Measurements from ENCODE around the gene TMEM233.

Gene TMEM233

GRCh38 chr12:119593578-119594398, at the start of gene TMEM233:
TSS of gene TMEM233 (plus strand) at chr12:119593774. CDS start at chr12:119593849, 75 bp downstream.
- peak; percentile 48 for DNase-seq (ENCODE audit: low spot score)

- peak; percentile 87 for DNase-seq (ENCODE audit: low spot score)
Observed at GRCh38 chr12:119544765-119545625, 48.6 kb upstream of the TMEM233 start.

- no peak for DNase-seq (ENCODE audit: low spot score)
Observed at GRCh38 chr12:119546340-119546739, 47.2 kb upstream of the TMEM233 start.

GRCh38 chr12:119547001-119547400, 46.6 kb upstream of the TMEM233 start:
- DNase-seq (ENCODE audit: low spot score) = no peak

GRCh38 chr12:119556854-119557253, 36.7 kb upstream of the TMEM233 start:
- no peak for DNase-seq (ENCODE audit: low spot score)

GRCh38 chr12:119565404-119565803, 28.2 kb upstream of the TMEM233 start:
- no peak for DNase-seq (ENCODE audit: low spot score)

GRCh38 chr12:119570771-119571170, 22.8 kb upstream of the TMEM233 start:
- no peak for DNase-seq (ENCODE audit: low spot score)

GRCh38 chr12:119573086-119573485, 20.5 kb upstream of the TMEM233 start:
- DNase-seq (ENCODE audit: low spot score) = no peak

GRCh38 chr12:119574255-119574654, 19.3 kb upstream of the TMEM233 start:
- no peak for DNase-seq (ENCODE audit: low spot score)

- DNase-seq (ENCODE audit: low spot score) = no peak
Observed at GRCh38 chr12:119576118-119576810, 17.3 kb upstream of the TMEM233 start.

- DNase-seq (ENCODE audit: low spot score) = no peak
Observed at GRCh38 chr12:119576915-119577314, 16.7 kb upstream of the TMEM233 start.

GRCh38 chr12:119578112-119578511, 15.5 kb upstream of the TMEM233 start:
- no peak for DNase-seq (ENCODE audit: low spot score)

GRCh38 chr12:119589097-119589496, 4.5 kb upstream of the TMEM233 start:
- no peak for DNase-seq (ENCODE audit: low spot score)

GRCh38 chr12:119589634-119590033, 3.9 kb upstream of the TMEM233 start:
- DNase-seq (ENCODE audit: low spot score) = no peak

- DNase-seq (ENCODE audit: low spot score) = no peak
Observed at GRCh38 chr12:119592232-119592631, 1.3 kb upstream of the TMEM233 start.

GRCh38 chr12:119594399-119594730, 791 bp downstream of the TMEM233 start:
- DNase-seq (ENCODE audit: low spot score) = peak; percentile 46

GRCh38 chr12:119594772-119595445, 1.3 kb downstream of the TMEM233 start:
- peak; percentile 48 for DNase-seq (ENCODE audit: low spot score)

- no peak for DNase-seq (ENCODE audit: low spot score)
Observed at GRCh38 chr12:119598159-119598558, 4.6 kb downstream of the TMEM233 start.

GRCh38 chr12:119601877-119602733, 8.5 kb downstream of the TMEM233 start:
- no peak for DNase-seq (ENCODE audit: low spot score)

- DNase-seq (ENCODE audit: low spot score) = no peak
Observed at GRCh38 chr12:119602734-119603094, 9.1 kb downstream of the TMEM233 start.

- no peak for DNase-seq (ENCODE audit: low spot score)
Observed at GRCh38 chr12:119603767-119604166, 10.2 kb downstream of the TMEM233 start.
